ENCODE measurements around the gene RAI1.
"Not testable (repeated sequence)": the region's sequence is repeated elsewhere in the genome, so short reads cannot be mapped to it uniquely, and the experiment has no call there.

Gene RAI1, protein sequence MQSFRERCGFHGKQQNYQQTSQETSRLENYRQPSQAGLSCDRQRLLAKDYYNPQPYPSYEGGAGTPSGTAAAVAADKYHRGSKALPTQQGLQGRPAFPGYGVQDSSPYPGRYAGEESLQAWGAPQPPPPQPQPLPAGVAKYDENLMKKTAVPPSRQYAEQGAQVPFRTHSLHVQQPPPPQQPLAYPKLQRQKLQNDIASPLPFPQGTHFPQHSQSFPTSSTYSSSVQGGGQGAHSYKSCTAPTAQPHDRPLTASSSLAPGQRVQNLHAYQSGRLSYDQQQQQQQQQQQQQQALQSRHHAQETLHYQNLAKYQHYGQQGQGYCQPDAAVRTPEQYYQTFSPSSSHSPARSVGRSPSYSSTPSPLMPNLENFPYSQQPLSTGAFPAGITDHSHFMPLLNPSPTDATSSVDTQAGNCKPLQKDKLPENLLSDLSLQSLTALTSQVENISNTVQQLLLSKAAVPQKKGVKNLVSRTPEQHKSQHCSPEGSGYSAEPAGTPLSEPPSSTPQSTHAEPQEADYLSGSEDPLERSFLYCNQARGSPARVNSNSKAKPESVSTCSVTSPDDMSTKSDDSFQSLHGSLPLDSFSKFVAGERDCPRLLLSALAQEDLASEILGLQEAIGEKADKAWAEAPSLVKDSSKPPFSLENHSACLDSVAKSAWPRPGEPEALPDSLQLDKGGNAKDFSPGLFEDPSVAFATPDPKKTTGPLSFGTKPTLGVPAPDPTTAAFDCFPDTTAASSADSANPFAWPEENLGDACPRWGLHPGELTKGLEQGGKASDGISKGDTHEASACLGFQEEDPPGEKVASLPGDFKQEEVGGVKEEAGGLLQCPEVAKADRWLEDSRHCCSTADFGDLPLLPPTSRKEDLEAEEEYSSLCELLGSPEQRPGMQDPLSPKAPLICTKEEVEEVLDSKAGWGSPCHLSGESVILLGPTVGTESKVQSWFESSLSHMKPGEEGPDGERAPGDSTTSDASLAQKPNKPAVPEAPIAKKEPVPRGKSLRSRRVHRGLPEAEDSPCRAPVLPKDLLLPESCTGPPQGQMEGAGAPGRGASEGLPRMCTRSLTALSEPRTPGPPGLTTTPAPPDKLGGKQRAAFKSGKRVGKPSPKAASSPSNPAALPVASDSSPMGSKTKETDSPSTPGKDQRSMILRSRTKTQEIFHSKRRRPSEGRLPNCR (N-terminal part only)

GRCh38 chr17:17681187-17681743 is at the start of gene RAI1:
Gene RAI1, plus strand, starts transcription at chr17:17681458. Its CDS starts 111,491 bp downstream, at chr17:17792949.
- peak; percentile 73 for DNase-seq

DNA sequence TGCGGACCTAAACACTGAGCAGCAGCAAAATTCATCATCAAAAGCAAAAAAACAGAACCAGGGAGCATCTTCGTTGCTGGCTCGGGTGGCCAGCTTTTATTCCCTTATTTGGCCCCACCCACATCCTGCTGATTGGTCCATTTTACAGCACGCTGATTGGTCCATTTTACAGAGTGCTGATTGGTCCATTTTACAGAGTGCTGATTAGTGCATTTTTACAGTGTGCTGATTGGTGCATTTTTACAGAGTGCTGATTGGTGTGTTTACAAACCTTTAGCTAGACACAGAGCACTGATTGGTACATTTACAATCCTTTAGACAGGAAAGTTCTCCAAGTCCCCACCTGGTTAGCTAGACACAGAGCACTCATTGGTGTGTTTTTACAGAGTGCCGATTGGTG is 48.6 kb upstream of the RAI1 start:
- not testable (repeated sequence) for DNase-seq

DNA sequence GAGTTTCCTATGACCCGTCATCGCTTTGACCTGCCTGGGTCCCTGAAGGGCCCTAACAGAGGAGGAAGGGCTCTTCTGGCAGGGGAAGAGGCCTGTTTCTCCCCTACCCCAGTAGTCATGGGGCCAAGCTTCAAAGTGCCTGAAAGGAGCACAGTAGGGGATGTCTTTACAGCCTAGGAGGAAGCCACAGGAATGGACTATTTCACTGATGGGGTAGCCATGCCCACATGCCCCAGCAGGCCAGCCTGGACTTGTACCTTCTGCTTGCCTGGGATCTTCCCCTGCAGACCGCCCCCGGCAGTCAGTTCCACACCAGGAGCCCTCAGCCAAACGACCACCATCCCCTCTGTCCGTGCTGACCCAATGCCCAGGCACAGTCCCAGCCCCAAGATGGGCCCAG is 47.9 kb upstream of the RAI1 start:
- DNase-seq = no peak

DNA sequence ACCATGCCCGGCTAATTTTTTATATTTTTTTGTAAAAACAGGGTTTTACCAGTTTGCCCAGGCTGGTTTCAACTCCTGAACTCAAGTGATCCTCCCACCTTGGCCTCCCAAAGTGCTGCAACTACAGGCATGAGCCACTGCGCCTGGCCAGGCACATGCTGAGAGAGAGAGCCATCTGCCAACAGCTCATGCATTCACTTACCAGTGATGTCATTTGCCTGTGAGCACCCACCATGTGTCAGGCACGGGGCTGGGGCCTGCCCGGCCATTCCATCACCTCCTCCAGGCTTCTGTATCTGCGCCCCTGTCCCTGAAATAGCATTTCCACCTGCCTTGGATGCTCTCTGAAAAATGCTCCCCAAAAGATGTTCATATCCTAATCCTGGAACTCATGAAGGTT is 46.1 kb upstream of the RAI1 start:
- no peak for DNase-seq

GRCh38 chr17:17635537-17636271 is 45.6 kb upstream of the RAI1 start:
- not testable (repeated sequence) for DNase-seq

DNA sequence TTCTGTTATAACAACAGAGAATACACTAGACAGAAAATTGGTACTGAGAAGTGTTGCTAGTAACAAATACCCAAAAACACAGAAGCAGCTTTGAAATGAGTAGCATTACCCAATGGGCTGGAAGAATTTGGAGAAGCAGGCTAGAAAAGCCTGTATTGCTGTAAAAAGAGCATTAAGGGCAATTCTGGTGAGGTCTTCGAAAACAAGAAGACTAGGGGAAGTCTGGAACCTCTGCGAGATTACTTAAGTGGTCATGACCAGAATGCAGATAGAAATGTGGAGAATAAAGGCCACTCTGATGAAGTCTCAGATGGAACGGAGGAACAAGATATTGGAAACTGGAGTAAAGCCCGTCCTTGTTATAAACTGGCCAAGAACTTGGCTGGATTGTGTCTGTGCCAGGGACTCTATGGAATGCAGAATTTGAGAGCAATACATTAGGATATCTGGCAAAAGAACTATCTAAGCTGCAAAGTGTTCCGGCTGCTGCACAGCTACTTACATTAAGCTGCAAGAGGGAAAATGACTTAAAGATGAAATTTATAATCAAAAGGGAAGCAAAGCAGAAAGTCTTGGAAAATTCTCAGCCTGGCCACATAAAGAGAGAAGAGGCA is 44.9 kb upstream of the RAI1 start:
- no peak for DNase-seq

DNA sequence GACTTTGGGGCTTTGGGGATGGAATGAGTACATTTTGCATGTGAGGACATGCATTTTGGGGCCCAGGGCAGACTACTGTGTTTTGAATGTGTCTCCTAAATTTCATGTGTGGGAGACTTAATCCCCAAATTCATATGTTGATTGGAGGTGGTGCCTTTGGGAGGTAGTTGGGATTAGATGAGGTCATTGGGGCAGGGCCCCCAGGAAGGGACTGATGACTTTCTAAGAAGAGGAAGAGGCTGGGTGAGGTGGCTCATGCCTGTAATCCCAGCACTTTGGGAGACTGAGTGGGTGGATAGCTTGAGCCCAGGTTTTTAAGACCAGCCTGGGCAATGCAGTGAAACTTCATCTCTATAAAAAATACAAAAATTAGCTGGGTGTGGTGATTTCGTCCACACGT is 42.8 kb upstream of the RAI1 start:
- DNase-seq = no peak

- DNase-seq = not testable (repeated sequence)
Measured at GRCh38 chr17:17639661-17640270, 41.5 kb upstream of the RAI1 start.

GRCh38 chr17:17641621-17642409 is 39.4 kb upstream of the RAI1 start:
- DNase-seq = peak; percentile 80

- DNase-seq = not testable (repeated sequence)
Measured at GRCh38 chr17:17645148-17645547, 36.1 kb upstream of the RAI1 start.

GRCh38 chr17:17645961-17646360 is 35.3 kb upstream of the RAI1 start:
- DNase-seq = no peak

GRCh38 chr17:17647524-17648178 is 33.6 kb upstream of the RAI1 start:
- DNase-seq = no peak

- no peak for DNase-seq
Measured at GRCh38 chr17:17648762-17649161, 32.5 kb upstream of the RAI1 start.

DNA sequence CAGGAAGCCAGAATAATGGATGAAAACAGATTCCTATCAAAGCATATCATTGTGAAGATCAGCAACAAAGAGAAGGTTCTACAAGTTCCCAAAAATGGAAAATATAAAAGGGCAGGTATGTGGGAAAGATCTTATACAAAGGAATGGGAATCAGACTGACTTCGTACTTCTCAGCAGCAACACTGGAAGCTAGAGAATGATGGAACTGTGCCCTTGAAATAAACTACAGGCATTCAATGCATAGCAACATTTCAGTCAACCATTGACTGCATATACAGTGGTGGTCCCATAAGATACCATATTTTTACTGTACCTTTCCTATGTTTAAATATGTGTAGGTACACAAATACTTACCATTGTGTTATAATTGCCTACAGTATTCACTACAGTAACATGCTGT is 30.3 kb upstream of the RAI1 start:
- no peak for DNase-seq

GRCh38 chr17:17653343-17653742 is 27.9 kb upstream of the RAI1 start:
- DNase-seq = no peak

GRCh38 chr17:17659340-17659739 is 21.9 kb upstream of the RAI1 start:
- no peak for DNase-seq

DNA sequence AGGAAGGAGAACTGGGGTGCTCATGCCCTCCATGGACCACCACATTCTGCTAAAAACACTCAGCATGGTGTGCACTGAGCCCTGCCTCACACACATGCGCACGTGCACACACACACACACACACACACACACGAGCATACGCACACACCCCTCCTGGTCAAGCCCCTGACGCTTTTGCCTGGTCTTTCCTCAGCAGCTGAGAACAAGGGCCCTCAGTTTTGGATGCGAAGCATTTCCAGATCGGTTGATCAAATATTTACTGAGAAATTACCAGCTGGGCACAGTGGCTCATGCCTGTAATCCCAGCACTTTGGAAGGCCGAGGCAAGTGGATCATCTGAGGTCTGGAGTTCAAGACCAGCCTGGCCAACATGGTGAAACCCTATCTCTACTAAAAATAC is 20.1 kb upstream of the RAI1 start:
- no peak for DNase-seq

DNA sequence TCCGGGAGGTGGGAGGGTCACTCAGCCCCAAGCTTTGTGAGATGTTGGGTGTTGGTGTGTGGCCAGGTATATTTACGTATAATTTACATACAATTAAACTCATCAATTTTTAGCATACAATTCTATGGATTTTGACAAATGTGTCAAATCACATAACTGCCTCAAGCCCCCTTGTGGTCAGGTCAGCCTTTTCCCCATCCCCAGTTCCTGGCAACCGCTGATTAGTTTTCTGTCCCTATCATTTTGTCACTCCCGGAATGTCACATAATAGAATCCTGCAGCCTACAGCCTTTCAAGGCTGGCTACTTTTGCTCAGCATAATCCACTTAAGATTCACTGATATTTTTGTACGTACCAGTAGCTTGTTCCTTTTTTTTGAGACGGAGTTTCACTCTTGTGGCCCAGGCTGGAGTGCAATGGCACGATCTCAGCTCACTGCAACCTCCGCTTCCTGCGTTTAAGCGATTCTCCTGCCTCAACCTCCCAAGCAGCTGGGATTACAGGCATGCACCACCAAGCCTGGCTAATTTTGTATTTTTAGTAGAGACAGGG is 19.3 kb upstream of the RAI1 start:
- DNase-seq = no peak
